SH-SY5Y (cell line): Measurements from ENCODE around the gene PLCH1.

ENCODE experiments used
- GATA2 ChIP-seq: IDR thresholded peaks from 2 replicates; pipeline ENCODE4 v1.6.1; 2011; ENCODE audit warnings: mild to moderate bottlenecking, low read depth, low read length
- GATA3 ChIP-seq: IDR thresholded peaks from 2 replicates; pipeline ENCODE4 v1.6.1; 2011; ENCODE audit warnings: low read depth, mild to moderate bottlenecking, low read length, moderate library complexity

DNA sequence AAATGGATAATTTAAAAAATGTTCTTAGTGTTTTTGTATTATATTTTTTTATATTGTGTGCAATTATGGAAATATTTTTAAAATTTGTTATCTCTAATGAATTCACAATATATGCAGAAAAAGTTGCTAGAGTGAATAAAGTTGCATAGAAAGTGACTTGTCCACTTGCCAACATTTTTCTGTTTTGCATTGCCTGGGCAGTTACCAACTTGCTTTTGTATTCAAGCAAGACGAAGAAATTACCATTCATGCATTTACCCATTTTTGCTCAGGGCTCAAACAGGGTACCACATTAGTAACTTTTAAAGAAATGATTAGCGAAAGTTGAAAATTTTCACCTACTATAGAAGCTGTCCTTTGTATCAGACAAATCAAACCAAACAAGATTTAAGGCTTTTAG, 298.5 kb downstream of the PLCH1 start:
- TF ChIP-seq GATA3 (no peak), GATA2 (no peak)
